A673 (cell line): Measurements from ENCODE around the gene POLE4. TPM values are rescaled to one million over a fixed set of nuclear protein-coding genes. Genes with fewer than 3 reads are reported as not detected.

Source experiments
- BruUV-seq: library from RNA; stranded (reverse); fragments of 400-500 nt; replicated peaks from 2 replicates; lab custom pipeline; 2021; lab: Mats Ljungman, UMichigan
- CTCF ChIA-PET: fragments of 300-600 bp; sonication (Branson Sonifier 250); formaldehyde crosslinking; loops from one replicate; lab custom pipeline; 2022; ENCODE audit warnings: antibody characterized with exemption; lab: Charles Lee
- POLR2A ChIA-PET: fragments of 300-600 bp; sonication (Branson Sonifier 250); formaldehyde crosslinking; loops from one replicate; lab custom pipeline; 2022; ENCODE audit warnings: antibody characterized with exemption; ENCODE audit not compliant: low non-redundant PET; lab: Charles Lee
- DNase-seq: peaks from one replicate; pipeline ENCODE4 v3.0.0-alpha.2; 2015; ENCODE audit warnings: low spot score
- H3K27ac ChIP-seq: fragments of 200-600 bp; sonication (generic); 2 replicates; pipeline ENCODE4 v1.5.1; 2016; ENCODE audit warnings: mixed run types, low read depth, mild to moderate bottlenecking, mixed read lengths, antibody characterized with exemption, low read length; ENCODE audit not compliant: poor library complexity, severe bottlenecking
- H3K27me3 ChIP-seq: fragments of 200-600 bp; sonication (generic); replicated peaks from 2 replicates; pipeline ENCODE4 v1.6.1; 2017; ENCODE audit warnings: mixed run types, low read depth, mild to moderate bottlenecking, mixed read lengths, antibody characterized with exemption, low read length; ENCODE audit not compliant: insufficient read depth, poor library complexity
- H3K36me3 ChIP-seq: fragments of 200-600 bp; sonication (generic); 2 replicates; pipeline ENCODE4 v1.6.1; 2016; ENCODE audit warnings: mixed run types, mild to moderate bottlenecking, mixed read lengths, antibody characterized with exemption, low read length; ENCODE audit not compliant: insufficient read depth, poor library complexity, severe bottlenecking
- H3K4me1 ChIP-seq: fragments of 200-600 bp; sonication (generic); 2 replicates; pipeline ENCODE4 v1.6.1; 2017; ENCODE audit warnings: mixed run types, mild to moderate bottlenecking, mixed read lengths, antibody characterized with exemption, low read length; ENCODE audit not compliant: insufficient read depth, poor library complexity, severe bottlenecking
- H3K4me3 ChIP-seq: fragments of 200-600 bp; sonication (generic); 2 replicates; pipeline ENCODE4 v1.5.1; 2016; ENCODE audit warnings: low read depth, mixed run types, mild to moderate bottlenecking, mixed read lengths, low read length; ENCODE audit not compliant: poor library complexity, severe bottlenecking
- H3K9me3 ChIP-seq: fragments of 200-600 bp; sonication (generic); 2 replicates; pipeline ENCODE4 v1.6.1; 2016; ENCODE audit warnings: mixed run types, low read depth, mild to moderate bottlenecking, mixed read lengths, antibody characterized with exemption, low read length; ENCODE audit not compliant: poor library complexity, severe bottlenecking
- EZH2 ChIP-seq: fragments of 200-600 bp; sonication (generic); IDR thresholded peaks from 2 replicates; pipeline ENCODE4 v1.6.1; 2017; ENCODE audit warnings: borderline replicate concordance, low read depth, mild to moderate bottlenecking, mixed read lengths, antibody characterized with exemption, low read length; ENCODE audit not compliant: poor library complexity, severe bottlenecking
- intact Hi-C: fragments of 100-400 bp; cut with micrococcal nuclease; formaldehyde crosslinking; loops from one replicate; pipeline ENCODE4 v1.10.0; 2022; ENCODE audit not compliant: unreplicated experiment
- total RNA-seq: library from RNA; stranded (reverse); gene quantifications from 2 replicates; pipeline ENCODE4 v1.2.3, GENCODE V29; 2021
- TF ChIP-seq, protein P1 (sequence below): fragments of 300-800, 200-600 bp; sonication (generic); conservative IDR thresholded peaks from 2 replicates; pipeline ENCODE4 v1.5.1; 2017; ENCODE audit warnings: low read depth, mild to moderate bottlenecking, antibody characterized with exemption, low read length, moderate library complexity, mixed read lengths

Gene POLE4
- total RNA-seq, 1 experiment from 2014 or later = 60.6 TPM

- H3K4me3 ChIP-seq = no peak overlapping the region
- TF ChIP-seq EZH2 = no peak
- TF ChIP-seq, protein P1, sequence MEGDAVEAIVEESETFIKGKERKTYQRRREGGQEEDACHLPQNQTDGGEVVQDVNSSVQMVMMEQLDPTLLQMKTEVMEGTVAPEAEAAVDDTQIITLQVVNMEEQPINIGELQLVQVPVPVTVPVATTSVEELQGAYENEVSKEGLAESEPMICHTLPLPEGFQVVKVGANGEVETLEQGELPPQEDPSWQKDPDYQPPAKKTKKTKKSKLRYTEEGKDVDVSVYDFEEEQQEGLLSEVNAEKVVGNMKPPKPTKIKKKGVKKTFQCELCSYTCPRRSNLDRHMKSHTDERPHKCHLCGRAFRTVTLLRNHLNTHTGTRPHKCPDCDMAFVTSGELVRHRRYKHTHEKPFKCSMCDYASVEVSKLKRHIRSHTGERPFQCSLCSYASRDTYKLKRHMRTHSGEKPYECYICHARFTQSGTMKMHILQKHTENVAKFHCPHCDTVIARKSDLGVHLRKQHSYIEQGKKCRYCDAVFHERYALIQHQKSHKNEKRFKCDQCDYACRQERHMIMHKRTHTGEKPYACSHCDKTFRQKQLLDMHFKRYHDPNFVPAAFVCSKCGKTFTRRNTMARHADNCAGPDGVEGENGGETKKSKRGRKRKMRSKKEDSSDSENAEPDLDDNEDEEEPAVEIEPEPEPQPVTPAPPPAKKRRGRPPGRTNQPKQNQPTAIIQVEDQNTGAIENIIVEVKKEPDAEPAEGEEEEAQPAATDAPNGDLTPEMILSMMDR = no peak
- no peaks in the 10 kb centered on the region for H3K4me1 ChIP-seq
- no peaks in the 10 kb centered on the region for H3K36me3 ChIP-seq
- no peak overlapping the region for H3K27ac ChIP-seq
- H3K27me3 ChIP-seq = no peaks in the 10 kb centered on the region
- H3K9me3 ChIP-seq = no peaks in the 10 kb centered on the region
- intact Hi-C loops = no loop called here
- CTCF ChIA-PET = no interaction called here
- no TSS peak for BruUV-seq
- no peak for DNase-seq
- POLR2A ChIA-PET = no interaction called here
Observed at GRCh38 chr2:74979844-74980243, 21.4 kb downstream of the POLE4 start.

DNA sequence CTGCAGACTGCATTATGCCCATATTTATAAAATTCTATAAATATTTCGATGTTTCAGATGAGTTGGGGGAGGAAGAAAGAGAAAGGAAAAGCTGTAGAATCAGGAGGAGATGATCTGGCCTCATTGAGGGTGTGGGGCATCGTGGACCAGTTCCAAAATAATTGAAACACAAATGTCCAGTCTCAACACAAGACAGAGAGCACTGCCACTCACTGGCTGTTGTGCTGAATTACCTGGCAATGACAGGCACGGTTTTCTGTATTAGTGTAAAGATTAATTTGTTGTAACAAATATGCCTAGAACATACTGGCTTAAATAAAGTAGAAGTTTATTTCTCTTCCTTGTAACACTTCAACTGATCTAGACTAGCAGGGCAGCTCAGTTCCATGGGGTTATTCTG, 24.1 kb downstream of the POLE4 start:
- TF ChIP-seq EZH2 = no peak
- TF ChIP-seq, protein P1 = peak; percentile 35
- Histone ChIP-seq H3K36me3 (no peaks in the 10 kb centered on the region), H3K27ac (no peak overlapping the region), H3K9me3 (no peaks in the 10 kb centered on the region), H3K27me3 (no peaks in the 10 kb centered on the region), H3K4me1 (no peaks in the 10 kb centered on the region), H3K4me3 (no peak overlapping the region)
- intact Hi-C loops = no loop called here
- ChIA-PET POLR2A (no interaction called here), CTCF (no interaction called here)
- no TSS peak for BruUV-seq
- DNase-seq = no peak

GRCh38 chr2:74983631-74984392, 25.4 kb downstream of the POLE4 start:
- Histone ChIP-seq H3K9me3 (no peaks in the 10 kb centered on the region), H3K27ac (no peak overlapping the region), H3K4me3 (no peak overlapping the region), H3K36me3 (no peaks in the 10 kb centered on the region), H3K4me1 (no peaks in the 10 kb centered on the region), H3K27me3 (no peaks in the 10 kb centered on the region)
- TF ChIP-seq, protein P1 = no peak
- TF ChIP-seq EZH2 = no peak
- intact Hi-C loops = no loop called here
- DNase-seq = no peak
- CTCF ChIA-PET = no interaction called here
- BruUV-seq = no TSS peak
- POLR2A ChIA-PET = no interaction called here
